Activated naive CD4-positive, alpha-beta T cell treated with anti-CD3 and anti-CD28 coated beads, Interleukin-2, amount 50 U/mL, for 24 hours (primary cell): ENCODE data around the gene C10orf105.

Experiments used
- H3K27ac Mint-ChIP-seq: one replicate; pipeline ENCODE4 v1.8.0; 2021; ENCODE audit warnings: mild to moderate bottlenecking, mixed read lengths
- H3K27me3 Mint-ChIP-seq: one replicate; pipeline ENCODE4 v1.8.0; 2021; ENCODE audit warnings: mixed read lengths
- H3K36me3 Mint-ChIP-seq: one replicate; pipeline ENCODE4 v1.8.0; 2021; ENCODE audit warnings: mixed read lengths
- H3K4me1 Mint-ChIP-seq: one replicate; pipeline ENCODE4 v1.8.0; 2021; ENCODE audit warnings: mixed read lengths
- H3K4me3 Mint-ChIP-seq: one replicate; pipeline ENCODE4 v1.8.0; 2021; ENCODE audit warnings: mild to moderate bottlenecking, mixed read lengths
- H3K9me3 Mint-ChIP-seq: one replicate; pipeline ENCODE4 v1.8.0; 2021; ENCODE audit warnings: mixed read lengths

C10orf105 gene

GRCh38 chr10:71716426-71716825, 3.2 kb downstream of the C10orf105 start:
- no peak overlapping the region for H3K4me3 Mint-ChIP-seq
- no peaks in the 10 kb centered on the region for H3K9me3 Mint-ChIP-seq
- peak overlapping the region; percentile 65 for H3K27ac Mint-ChIP-seq
- no peaks in the 10 kb centered on the region for H3K27me3 Mint-ChIP-seq
- H3K4me1 Mint-ChIP-seq, result peaks cover 64% of the 10 kb centered on the region
- H3K36me3 Mint-ChIP-seq, result no peaks in the 10 kb centered on the region

- Mint-ChIP-seq H3K27ac (peak overlapping the region; percentile 84), H3K27me3 (no peaks in the 10 kb centered on the region), H3K9me3 (no peaks in the 10 kb centered on the region), H3K36me3 (no peaks in the 10 kb centered on the region), H3K4me3 (peak overlapping the region; percentile 58), H3K4me1 (peaks cover 61% of the 10 kb centered on the region)
Measured at GRCh38 chr10:71715860-71716259, 3.7 kb downstream of the C10orf105 start.

GRCh38 chr10:71715026-71715425, 4.6 kb downstream of the C10orf105 start:
- Mint-ChIP-seq H3K4me3 (no peak overlapping the region), H3K27me3 (no peaks in the 10 kb centered on the region), H3K9me3 (no peaks in the 10 kb centered on the region), H3K4me1 (peaks cover 57% of the 10 kb centered on the region), H3K36me3 (no peaks in the 10 kb centered on the region), H3K27ac (peak overlapping the region; percentile 84)

GRCh38 chr10:71714592-71714991, 5.0 kb downstream of the C10orf105 start:
- H3K4me3 Mint-ChIP-seq, result peak overlapping the region; percentile 70
- no peaks in the 10 kb centered on the region for H3K36me3 Mint-ChIP-seq
- no peaks in the 10 kb centered on the region for H3K9me3 Mint-ChIP-seq
- no peaks in the 10 kb centered on the region for H3K27me3 Mint-ChIP-seq
- peak overlapping the region; percentile 99 for H3K27ac Mint-ChIP-seq
- peaks cover 62% of the 10 kb centered on the region for H3K4me1 Mint-ChIP-seq

GRCh38 chr10:71714031-71714410, 5.6 kb downstream of the C10orf105 start:
- Mint-ChIP-seq H3K27ac (peak overlapping the region; percentile 99), H3K9me3 (no peaks in the 10 kb centered on the region), H3K4me1 (peaks cover 66% of the 10 kb centered on the region), H3K4me3 (peak overlapping the region; percentile 70), H3K27me3 (no peaks in the 10 kb centered on the region), H3K36me3 (no peaks in the 10 kb centered on the region)

- H3K4me1 Mint-ChIP-seq, result peaks cover 68% of the 10 kb centered on the region
- peak overlapping the region; percentile 99 for H3K27ac Mint-ChIP-seq
- H3K36me3 Mint-ChIP-seq, result no peaks in the 10 kb centered on the region
- no peaks in the 10 kb centered on the region for H3K27me3 Mint-ChIP-seq
- H3K4me3 Mint-ChIP-seq, result peak overlapping the region; percentile 77
- H3K9me3 Mint-ChIP-seq, result no peaks in the 10 kb centered on the region
Measured at GRCh38 chr10:71713135-71714030, 6.2 kb downstream of the C10orf105 start.

GRCh38 chr10:71712572-71713134, 6.9 kb downstream of the C10orf105 start:
- Mint-ChIP-seq H3K27ac (peak overlapping the region; percentile 99), H3K4me1 (peaks cover 74% of the 10 kb centered on the region), H3K36me3 (no peaks in the 10 kb centered on the region), H3K9me3 (no peaks in the 10 kb centered on the region), H3K4me3 (peak overlapping the region; percentile 77), H3K27me3 (no peaks in the 10 kb centered on the region)

- H3K27ac Mint-ChIP-seq, result peak overlapping the region; percentile 99
- no peaks in the 10 kb centered on the region for H3K36me3 Mint-ChIP-seq
- H3K4me1 Mint-ChIP-seq, result peaks cover 73% of the 10 kb centered on the region
- no peaks in the 10 kb centered on the region for H3K9me3 Mint-ChIP-seq
- no peaks in the 10 kb centered on the region for H3K27me3 Mint-ChIP-seq
- no peak overlapping the region for H3K4me3 Mint-ChIP-seq
Measured at GRCh38 chr10:71712170-71712569, 7.4 kb downstream of the C10orf105 start.

GRCh38 chr10:71711052-71711623, 8.4 kb downstream of the C10orf105 start:
- Mint-ChIP-seq H3K4me3 (no peak overlapping the region), H3K9me3 (no peaks in the 10 kb centered on the region), H3K27me3 (no peaks in the 10 kb centered on the region), H3K4me1 (peaks cover 70% of the 10 kb centered on the region), H3K36me3 (no peaks in the 10 kb centered on the region), H3K27ac (peak overlapping the region; percentile 46)

- Mint-ChIP-seq H3K4me1 (peaks cover 63% of the 10 kb centered on the region), H3K4me3 (no peak overlapping the region), H3K36me3 (no peaks in the 10 kb centered on the region), H3K27me3 (no peaks in the 10 kb centered on the region), H3K27ac (peak overlapping the region; percentile 89), H3K9me3 (no peaks in the 10 kb centered on the region)
Measured at GRCh38 chr10:71710519-71710918, 9.1 kb downstream of the C10orf105 start.

GRCh38 chr10:71708897-71709882, 10.4 kb downstream of the C10orf105 start:
- Mint-ChIP-seq H3K27ac (peak overlapping the region; percentile 85), H3K4me1 (peaks cover 52% of the 10 kb centered on the region), H3K27me3 (no peaks in the 10 kb centered on the region), H3K4me3 (no peak overlapping the region), H3K36me3 (no peaks in the 10 kb centered on the region), H3K9me3 (no peaks in the 10 kb centered on the region)

- H3K27ac Mint-ChIP-seq, result no peak overlapping the region
Measured at GRCh38 chr10:71708301-71708703, 11.3 kb downstream of the C10orf105 start.

GRCh38 chr10:71707240-71707789, 12.3 kb downstream of the C10orf105 start:
- Mint-ChIP-seq H3K4me3 (no peak overlapping the region), H3K27ac (no peak overlapping the region), H3K27me3 (no peaks in the 10 kb centered on the region), H3K9me3 (no peaks in the 10 kb centered on the region), H3K36me3 (no peaks in the 10 kb centered on the region), H3K4me1 (peaks cover 34% of the 10 kb centered on the region)

More at GRCh38 chr10:71708301-71708703, 11.3 kb downstream of the C10orf105 start:
- no peaks in the 10 kb centered on the region for H3K9me3 Mint-ChIP-seq
- H3K36me3 Mint-ChIP-seq, result no peaks in the 10 kb centered on the region
- H3K4me1 Mint-ChIP-seq, result peaks cover 43% of the 10 kb centered on the region
- H3K4me3 Mint-ChIP-seq, result no peak overlapping the region
- no peaks in the 10 kb centered on the region for H3K27me3 Mint-ChIP-seq

- Mint-ChIP-seq H3K27me3 (no peaks in the 10 kb centered on the region), H3K4me3 (no peak overlapping the region), H3K36me3 (no peaks in the 10 kb centered on the region)
Measured at GRCh38 chr10:71706216-71707121, 13.1 kb downstream of the C10orf105 start.

More at GRCh38 chr10:71706216-71707121, 13.1 kb downstream of the C10orf105 start:
- no peaks in the 10 kb centered on the region for H3K9me3 Mint-ChIP-seq
- no peak overlapping the region for H3K27ac Mint-ChIP-seq
- H3K4me1 Mint-ChIP-seq, result peaks cover 25% of the 10 kb centered on the region
